MM.1S (cell line): Measurements from ENCODE around the gene CFAP46.

Experiments used
- DNase-seq: peaks from one replicate; pipeline ENCODE4 v3.0.0-alpha.2; 2015
- H2AFZ ChIP-seq: fragments of 300-600 bp; sonication (generic); 2 replicates; pipeline ENCODE4 v1.6.0; 2016; ENCODE audit warnings: antibody characterized with exemption, low read length
- H3F3A ChIP-seq: fragments of 300-600 bp; sonication (generic); 2 replicates; pipeline ENCODE4 v1.6.1; 2016; ENCODE audit warnings: mild to moderate bottlenecking, antibody characterized with exemption, low read length, moderate library complexity, mixed read lengths; ENCODE audit not compliant: insufficient read depth
- H3K27ac ChIP-seq: fragments of 300-600 bp; sonication (generic); 2 replicates; pipeline ENCODE4 v1.5.1; 2016; ENCODE audit warnings: mild to moderate bottlenecking, low read length
- H3K27me3 ChIP-seq: fragments of 300-600 bp; sonication (generic); replicated peaks from 2 replicates; pipeline ENCODE4 v1.6.0; 2016; ENCODE audit warnings: low read length; ENCODE audit not compliant: insufficient read depth
- H3K36me3 ChIP-seq: fragments of 300-600 bp; sonication (generic); replicated peaks from 2 replicates; pipeline ENCODE4 v1.6.1; 2016; ENCODE audit warnings: mild to moderate bottlenecking, low read length, mixed read lengths; ENCODE audit not compliant: insufficient read depth
- H3K4me1 ChIP-seq: fragments of 300-600 bp; sonication (generic); 2 replicates; pipeline ENCODE4 v1.6.1; 2016; ENCODE audit warnings: low read length, mixed read lengths
- H3K4me2 ChIP-seq: fragments of 300-600 bp; sonication (generic); 2 replicates; pipeline ENCODE4 v1.6.0; 2016; ENCODE audit warnings: low read depth, low read length
- H3K4me3 ChIP-seq: fragments of 300-600 bp; sonication (generic); 2 replicates; pipeline ENCODE4 v1.5.1; 2016; ENCODE audit warnings: low read length, mixed read lengths
- H3K79me2 ChIP-seq: fragments of 300-600 bp; sonication (generic); 2 replicates; pipeline ENCODE4 v1.6.1; 2016; ENCODE audit warnings: mixed run types, low read length, mixed read lengths
- H3K9ac ChIP-seq: fragments of 300-600 bp; sonication (generic); 2 replicates; pipeline ENCODE4 v1.6.1; 2016; ENCODE audit warnings: low read length, mixed read lengths
- H3K9me2 ChIP-seq: fragments of 300-600 bp; sonication (generic); replicated peaks from 2 replicates; pipeline ENCODE4 v1.6.1; 2016; ENCODE audit warnings: mild to moderate bottlenecking, low read length, mixed read lengths; ENCODE audit not compliant: insufficient read depth
- H3K9me3 ChIP-seq: fragments of 300-600 bp; sonication (generic); replicated peaks from 2 replicates; pipeline ENCODE4 v1.6.1; 2016; ENCODE audit warnings: mild to moderate bottlenecking, low read length, mixed read lengths; ENCODE audit not compliant: insufficient read depth
- H4K20me1 ChIP-seq: fragments of 300-600 bp; sonication (generic); 2 replicates; pipeline ENCODE4 v1.6.1; 2016; ENCODE audit warnings: mild to moderate bottlenecking, low read length, moderate library complexity, mixed read lengths; ENCODE audit not compliant: insufficient read depth
- CTCF ChIP-seq: fragments of 300-600 bp; sonication (generic); IDR thresholded peaks from 2 replicates; pipeline ENCODE4 v1.5.1; 2016; ENCODE audit warnings: antibody characterized with exemption, low read length, mixed read lengths
- EZH2 ChIP-seq: fragments of 300-600 bp; sonication (generic); optimal IDR thresholded peaks from 2 replicates; pipeline ENCODE3; 2017; ENCODE audit warnings: low read depth, mild to moderate bottlenecking, antibody characterized with exemption, low read length, mixed read lengths
- EZH2phosphoT487 ChIP-seq: fragments of 300-600 bp; sonication (generic); IDR thresholded peaks from 2 replicates; pipeline ENCODE4 v1.6.1; 2018; ENCODE audit warnings: antibody characterized with exemption, low read length

The CFAP46 gene

GRCh38 chr10:132786476-132786883 lies 155.9 kb downstream of the CFAP46 start:
- H3K9me3 ChIP-seq = no peaks in the 10 kb centered on the region
- H3K4me1 ChIP-seq = no peaks in the 10 kb centered on the region
- no peaks in the 10 kb centered on the region for H4K20me1 ChIP-seq
- H2AFZ ChIP-seq = no peak overlapping the region
- no peak for DNase-seq
- no peak for TF ChIP-seq EZH2phosphoT487
- no peak for TF ChIP-seq CTCF
- TF ChIP-seq EZH2 = no peak
- H3K4me3 ChIP-seq = no peak overlapping the region
- no peaks in the 10 kb centered on the region for H3K9me2 ChIP-seq
- H3K27ac ChIP-seq = no peak overlapping the region
- no peaks in the 10 kb centered on the region for H3K79me2 ChIP-seq
- no peaks in the 10 kb centered on the region for H3F3A ChIP-seq
- H3K9ac ChIP-seq = no peak overlapping the region
- H3K27me3 ChIP-seq = no peaks in the 10 kb centered on the region
- no peaks in the 10 kb centered on the region for H3K36me3 ChIP-seq
- no peak overlapping the region for H3K4me2 ChIP-seq

- no peaks in the 10 kb centered on the region for H3K79me2 ChIP-seq
- TF ChIP-seq CTCF (no peak), EZH2phosphoT487 (no peak), EZH2 (no peak)
- H3K9me3 ChIP-seq = no peaks in the 10 kb centered on the region
- no peak within 1 kb of the TSS for H2AFZ ChIP-seq
- no peaks in the 10 kb centered on the region for H3K4me1 ChIP-seq
- no peaks in the 10 kb centered on the region for H3K27me3 ChIP-seq
- no peaks in the 10 kb centered on the region for H4K20me1 ChIP-seq
- DNase-seq = no peak
- no peaks in the 10 kb centered on the region for H3K36me3 ChIP-seq
- no peak within 1 kb of the TSS for H3K27ac ChIP-seq
- H3F3A ChIP-seq = no peaks in the 10 kb centered on the region
- H3K9ac ChIP-seq = no peak within 1 kb of the TSS
- H3K9me2 ChIP-seq = no peaks in the 10 kb centered on the region
- H3K4me2 ChIP-seq = no peak within 1 kb of the TSS
- no peak within 1 kb of the TSS for H3K4me3 ChIP-seq
Measured at GRCh38 chr10:132785723-132786475, 156.5 kb downstream of the CFAP46 start, which contains the start of gene NKX6-2. TSS of gene NKX6-2 (minus strand) at chr10:132786147. CDS start at chr10:132785948, 199 bp downstream.

GRCh38 chr10:132784866-132785722 lies 157.3 kb downstream of the CFAP46 start:
- no peaks in the 10 kb centered on the region for H3K9me3 ChIP-seq
- no peaks in the 10 kb centered on the region for H4K20me1 ChIP-seq
- no peak for DNase-seq
- no peak overlapping the region for H3K4me2 ChIP-seq
- H3F3A ChIP-seq = no peaks in the 10 kb centered on the region
- no peaks in the 10 kb centered on the region for H3K79me2 ChIP-seq
- TF ChIP-seq EZH2phosphoT487 (no peak), EZH2 (no peak), CTCF (no peak)
- H3K27me3 ChIP-seq = no peaks in the 10 kb centered on the region
- H2AFZ ChIP-seq = no peak overlapping the region
- no peak overlapping the region for H3K27ac ChIP-seq
- H3K9me2 ChIP-seq = no peaks in the 10 kb centered on the region
- no peaks in the 10 kb centered on the region for H3K4me1 ChIP-seq
- no peak overlapping the region for H3K4me3 ChIP-seq
- no peak overlapping the region for H3K9ac ChIP-seq
- no peaks in the 10 kb centered on the region for H3K36me3 ChIP-seq
